Peyer's patch (tissue), 4 donors: ENCODE results near the gene PPP1R9B. TPM values are rescaled to one million over a fixed set of nuclear protein-coding genes. Genes with fewer than 3 reads are reported as not detected.

Experiments used
- DNase-seq, 3 donors: peaks; one replicate each; pipeline ENCODE4 v3.0.0-alpha.2; 2017 to 2019
- H3K27ac ChIP-seq, 4 donors: fragments of 200-600 bp; sonication (generic); one replicate each; pipeline ENCODE4 v1.5.1; 2016 to 2019
- H3K27me3 ChIP-seq, 2 donors: fragments of 200-600 bp; sonication (generic); one replicate each; pipeline ENCODE4 v1.5.1; 2019
- H3K36me3 ChIP-seq, 3 donors: fragments of 200-600 bp; sonication (generic); one replicate each; pipeline ENCODE4 v1.5.1; 2016 to 2019
- H3K4me1 ChIP-seq, 4 donors: fragments of 200-600 bp; sonication (generic); one replicate each; pipeline ENCODE4 v1.5.1; 2016 to 2019
- H3K4me3 ChIP-seq, 4 donors: fragments of 200-600 bp; sonication (generic); 1 replicate in 3 of 4; 2 replicates in 1 of 4; pipeline ENCODE4 v1.5.1; 2016 to 2019; ENCODE audit warnings: mild to moderate bottlenecking in 1 of 4
- H3K9me3 ChIP-seq, 4 donors: fragments of 200-600 bp; sonication (generic); one replicate each; pipeline ENCODE4 v1.5.1; 2016 to 2019; ENCODE audit warnings: mild to moderate bottlenecking in 1 of 4
- POLR2A ChIP-seq, 2 donors: fragments of 450-650 bp; IDR thresholded peaks; one replicate each; pipeline ENCODE4 v1.5.1; 2017; ENCODE audit warnings: antibody characterized with exemption in 2 of 2, mild to moderate bottlenecking in 2 of 2, moderate library complexity in 2 of 2
- total RNA-seq, 4 donors: library from RNA; depleted of rRNA; stranded (reverse); fragments of >200 nt; gene quantifications; one replicate each; pipeline ENCODE4 v1.1.0, GENCODE V29; 2016
- TF ChIP-seq, protein P1 (sequence below), 6 experiments: fragments of 450-650 bp in 4 of 6; fragments of 200-600 bp in 2 of 6; sonication (generic) in 1 of 6; IDR thresholded peaks; one replicate each; pipeline ENCODE4 v1.5.1; 2017 to 2019; ENCODE audit warnings: antibody characterized with exemption in 6 of 6, mild to moderate bottlenecking in 3 of 6, moderate library complexity in 1 of 6

The PPP1R9B gene
- total RNA-seq, 4 donors from 2014 or later: 18.0 to 40.4 (median 32.9) TPM

- peaks cover 0 to 31% (median 15%) of the 10 kb centered on the region in 4 donors for H3K4me1 ChIP-seq
These were observed 22.6 kb downstream of the PPP1R9B start for GRCh38 chr17:50127697-50128361.

DNA sequence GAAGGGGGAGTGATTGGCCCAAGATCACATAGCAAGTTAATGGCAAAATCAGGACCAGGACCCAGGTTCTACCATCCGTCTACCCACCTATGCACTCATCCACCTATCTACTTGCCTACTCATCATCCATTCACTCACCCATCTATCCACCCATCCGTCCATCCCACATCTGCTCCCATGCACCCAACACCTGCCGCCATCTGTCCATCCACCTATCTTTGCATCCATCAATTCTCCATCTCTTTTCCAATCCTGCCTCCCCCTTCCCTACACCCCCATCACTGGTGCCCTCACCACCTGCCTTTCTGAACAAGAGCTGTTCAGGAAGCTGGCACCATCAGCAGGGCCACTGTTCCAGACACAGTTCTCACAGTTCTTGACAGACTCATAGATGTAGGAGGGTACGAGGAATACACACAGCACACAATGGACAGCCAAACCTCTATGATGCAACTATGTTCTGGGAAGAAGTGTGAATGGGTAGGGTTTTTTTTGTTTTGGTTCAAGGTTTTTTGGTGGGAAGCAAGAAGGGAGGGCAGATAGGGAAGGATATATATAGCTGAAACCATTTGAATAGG lies 25.0 kb downstream of the PPP1R9B start:
- TF ChIP-seq POLR2A (IDR thresholded peaks at IDR 0.05): no peak
- TF ChIP-seq, protein P1, sequence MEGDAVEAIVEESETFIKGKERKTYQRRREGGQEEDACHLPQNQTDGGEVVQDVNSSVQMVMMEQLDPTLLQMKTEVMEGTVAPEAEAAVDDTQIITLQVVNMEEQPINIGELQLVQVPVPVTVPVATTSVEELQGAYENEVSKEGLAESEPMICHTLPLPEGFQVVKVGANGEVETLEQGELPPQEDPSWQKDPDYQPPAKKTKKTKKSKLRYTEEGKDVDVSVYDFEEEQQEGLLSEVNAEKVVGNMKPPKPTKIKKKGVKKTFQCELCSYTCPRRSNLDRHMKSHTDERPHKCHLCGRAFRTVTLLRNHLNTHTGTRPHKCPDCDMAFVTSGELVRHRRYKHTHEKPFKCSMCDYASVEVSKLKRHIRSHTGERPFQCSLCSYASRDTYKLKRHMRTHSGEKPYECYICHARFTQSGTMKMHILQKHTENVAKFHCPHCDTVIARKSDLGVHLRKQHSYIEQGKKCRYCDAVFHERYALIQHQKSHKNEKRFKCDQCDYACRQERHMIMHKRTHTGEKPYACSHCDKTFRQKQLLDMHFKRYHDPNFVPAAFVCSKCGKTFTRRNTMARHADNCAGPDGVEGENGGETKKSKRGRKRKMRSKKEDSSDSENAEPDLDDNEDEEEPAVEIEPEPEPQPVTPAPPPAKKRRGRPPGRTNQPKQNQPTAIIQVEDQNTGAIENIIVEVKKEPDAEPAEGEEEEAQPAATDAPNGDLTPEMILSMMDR (IDR thresholded peaks at IDR 0.05): no peak
- no peak overlapping the region for H3K4me3 ChIP-seq
- H3K36me3 ChIP-seq: no peaks in the 10 kb centered on the region
- no peaks in the 10 kb centered on the region for H3K9me3 ChIP-seq
- H3K27me3 ChIP-seq: peaks cover 0 to 11% of the 10 kb centered on the region in 2 donors
- no peak overlapping the region for H3K27ac ChIP-seq
- no peak for DNase-seq
- peaks cover 0 to 30% (median 13%) of the 10 kb centered on the region in 4 donors for H3K4me1 ChIP-seq

More at GRCh38 chr17:50127697-50128361, 22.6 kb downstream of the PPP1R9B start:
- H3K9me3 ChIP-seq: no peaks in the 10 kb centered on the region
- no peak for DNase-seq
- H3K4me3 ChIP-seq: no peak overlapping the region
- no peaks in the 10 kb centered on the region for H3K36me3 ChIP-seq
- TF ChIP-seq, protein P1 (IDR thresholded peaks at IDR 0.05): no peak
- TF ChIP-seq POLR2A (IDR thresholded peaks at IDR 0.05): no peak
- H3K27ac ChIP-seq: no peak overlapping the region
- peaks cover 0 to 11% of the 10 kb centered on the region in 2 donors for H3K27me3 ChIP-seq

DNA sequence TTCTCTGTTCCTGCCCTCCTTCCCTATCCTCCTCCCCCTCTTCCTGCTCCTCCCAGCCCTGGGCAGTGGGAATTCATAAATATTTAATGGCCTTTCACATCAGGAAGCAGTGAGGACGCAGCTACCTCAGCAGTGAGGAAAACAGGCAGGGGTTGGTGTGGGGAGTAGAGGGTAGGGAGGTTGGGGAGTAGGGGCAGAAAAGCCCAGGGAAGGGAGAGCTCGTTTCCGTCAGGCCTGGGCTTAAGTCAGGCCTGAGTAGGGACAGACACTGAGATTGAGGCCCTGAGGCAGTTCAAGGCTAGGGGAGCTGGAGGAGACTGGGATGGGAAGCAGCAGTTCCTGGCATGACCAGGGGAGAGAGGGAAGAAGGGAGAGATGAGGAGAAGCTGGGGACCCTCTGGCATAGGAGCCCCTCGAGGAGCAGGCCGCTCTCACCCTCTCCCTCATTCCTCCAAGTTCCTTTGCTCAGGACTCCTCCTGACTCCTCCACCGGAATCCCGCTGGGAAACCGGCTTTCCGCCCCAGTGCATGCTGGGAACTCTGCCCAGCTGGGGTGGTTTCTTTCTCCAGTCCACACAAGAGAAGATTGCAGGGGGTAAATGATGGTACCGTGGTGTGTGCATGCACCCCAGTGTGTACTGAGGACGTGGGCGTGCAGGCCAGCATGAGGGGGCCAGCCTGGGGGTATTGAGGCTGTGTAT lies 26.7 kb downstream of the PPP1R9B start:
- H3K27me3 ChIP-seq: peaks cover 0 to under 1% of the 10 kb centered on the region in 2 donors
- no peak for DNase-seq
- H3K4me1 ChIP-seq: peaks cover 0 to 13% (median under 1%) of the 10 kb centered on the region in 4 donors
- H3K4me3 ChIP-seq: no peak overlapping the region
- H3K27ac ChIP-seq: peak overlapping the region in 1 of 4 donors; percentile 52
- TF ChIP-seq, protein P1 (IDR thresholded peaks at IDR 0.05): no peak
- TF ChIP-seq POLR2A (IDR thresholded peaks at IDR 0.05): no peak
- H3K9me3 ChIP-seq: no peaks in the 10 kb centered on the region
- H3K36me3 ChIP-seq: no peaks in the 10 kb centered on the region

GRCh38 chr17:50122945-50123344 lies 27.5 kb downstream of the PPP1R9B start:
- Histone ChIP-seq H3K27me3 (no peaks in the 10 kb centered on the region), H3K4me1 (peaks cover 0 to 7% (median 0%) of the 10 kb centered on the region in 4 donors), H3K27ac (no peak overlapping the region), H3K4me3 (no peak overlapping the region), H3K9me3 (no peaks in the 10 kb centered on the region), H3K36me3 (no peaks in the 10 kb centered on the region)
- TF ChIP-seq, protein P1 (IDR thresholded peaks at IDR 0.05): no peak
- TF ChIP-seq POLR2A (IDR thresholded peaks at IDR 0.05): no peak
- DNase-seq: no peak

GRCh38 chr17:50120475-50121253 lies 29.8 kb downstream of the PPP1R9B start:
- TF ChIP-seq, protein P1 (IDR thresholded peaks at IDR 0.05): no peak
- no peak for TF ChIP-seq POLR2A (IDR thresholded peaks at IDR 0.05)
- H3K4me1 ChIP-seq: peaks cover 0 to 20% (median 9%) of the 10 kb centered on the region in 4 donors
- no peak overlapping the region for H3K4me3 ChIP-seq
- no peaks in the 10 kb centered on the region for H3K36me3 ChIP-seq
- no peaks in the 10 kb centered on the region for H3K9me3 ChIP-seq
- H3K27me3 ChIP-seq: no peaks in the 10 kb centered on the region
- no peak overlapping the region for H3K27ac ChIP-seq
- no peak for DNase-seq
